Omental fat pad (tissue), 4 donors: ENCODE data around the gene SMIM14. TPM values are rescaled to one million over a fixed set of nuclear protein-coding genes. Genes with fewer than 3 reads are reported as not detected.

Experiments used
- ATAC-seq: fragments of 150-250 bp; one replicate; pipeline ENCODE4 v1.9.1; 2016; ENCODE audit warnings: mild to moderate bottlenecking, moderate library complexity; ENCODE audit not compliant: low FRiP score
- DNase-seq: peaks from one replicate; pipeline ENCODE4 v3.0.0-alpha.2; 2019; ENCODE audit warnings: low spot score
- CTCF ChIP-seq, 3 donors: fragments of 450-650 bp; IDR thresholded peaks; one replicate each; pipeline ENCODE4 v1.5.1; 2016 to 2017; ENCODE audit warnings: antibody characterized with exemption in 3 of 3, mild to moderate bottlenecking in 3 of 3, moderate library complexity in 2 of 3
- small RNA-seq: library from RNA; depleted of rRNA; stranded (forward); fragments of <200 nt; gene quantifications from one replicate; pipeline ENCODE3, GENCODE V24; 2016
- total RNA-seq, 4 donors: library from RNA; depleted of rRNA; stranded (reverse); fragments of >200 nt; gene quantifications; one replicate each; pipeline ENCODE4 v1.1.0, GENCODE V29; 2016

Gene SMIM14
- total RNA-seq, 4 donors from 2014 or later = 24.6 to 69.4 (median 35.2) TPM

- TF ChIP-seq CTCF (IDR thresholded peaks at IDR 0.05) = no peak
- DNase-seq (no peak), ATAC-seq (no peak)
Measured at GRCh38 chr4:39497909-39498726, 140.5 kb downstream of the SMIM14 start.

Small RNA genes within 50 kb of the gene (small RNA-seq; reads per million reads assigned to genes)
- not detected for gene RNU7-11P

Other genes starting within 250 kb of the SMIM14 start
- 10 to 100 TPM in 2 of 4 donors, 1 to 10 TPM in 2; 7.9 to 70.9 (median 12.1) TPM for gene KLB, start 231.9 kb downstream of the SMIM14 start, total RNA-seq
- 1,000 to 10,000 TPM; 2,923 to 4,543 (median 3,766) TPM for gene RPL9, start 179.9 kb downstream of the SMIM14 start, total RNA-seq
- 10 to 100 TPM in 2 of 4 donors, 1 to 10 TPM in 2; 5.2 to 25.2 (median 10.4) TPM for gene LIAS, start 179.8 kb downstream of the SMIM14 start, total RNA-seq
- gene UGDH, start 111.4 kb downstream of the SMIM14 start, total RNA-seq = 100 to 1,000 TPM in 2 of 4 donors, 10 to 100 TPM in 2; 60.1 to 653 (median 148) TPM
- 10 to 100 TPM; 19.7 to 33.3 (median 25.8) TPM for gene UBE2K, start 59.3 kb upstream of the SMIM14 start, total RNA-seq